Measurements from ENCODE around the gene OSBP2. TPM values are rescaled to one million over a fixed set of nuclear protein-coding genes. Genes with fewer than 3 reads are reported as not detected.

OSBP2 gene
- total and polyA plus RNA-seq, 8 donors, result 1.9 to 3.3 (median 2.6) TPM

DNA sequence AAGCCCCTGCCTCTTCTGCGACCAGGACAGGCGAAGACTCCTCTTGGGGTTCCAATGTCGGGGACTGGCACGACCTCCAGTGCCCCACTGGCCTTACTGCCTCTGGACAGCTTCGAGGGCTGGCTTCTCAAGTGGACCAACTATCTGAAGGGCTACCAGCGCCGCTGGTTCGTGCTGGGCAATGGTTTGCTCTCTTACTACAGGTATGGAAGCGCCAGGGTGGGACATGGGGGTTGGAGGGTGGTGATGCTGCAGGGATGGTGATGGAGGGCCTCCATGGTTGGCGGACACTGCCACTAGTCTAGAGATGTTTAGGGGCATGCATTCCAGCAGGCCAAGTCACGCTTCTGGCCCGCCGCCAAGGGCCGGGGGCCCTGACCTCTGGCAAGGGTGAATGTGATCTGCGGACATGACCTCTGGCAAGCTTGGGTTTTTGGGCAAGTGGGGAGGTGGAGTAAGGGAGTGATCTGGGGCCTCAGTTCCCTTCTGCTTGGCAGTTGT is 727 bp downstream of the OSBP2 start:
- intact Hi-C loops (cut with DNase I), result no loop called here
- FAIRE-seq (no peak), DNase-seq (peak in 5 of 6 donors; percentile 35 to 69 (median 62)), ATAC-seq (peak in 3 of 4 donors; percentile 4 to 19 (median 18))
- TF ChIP-seq, protein P1, sequence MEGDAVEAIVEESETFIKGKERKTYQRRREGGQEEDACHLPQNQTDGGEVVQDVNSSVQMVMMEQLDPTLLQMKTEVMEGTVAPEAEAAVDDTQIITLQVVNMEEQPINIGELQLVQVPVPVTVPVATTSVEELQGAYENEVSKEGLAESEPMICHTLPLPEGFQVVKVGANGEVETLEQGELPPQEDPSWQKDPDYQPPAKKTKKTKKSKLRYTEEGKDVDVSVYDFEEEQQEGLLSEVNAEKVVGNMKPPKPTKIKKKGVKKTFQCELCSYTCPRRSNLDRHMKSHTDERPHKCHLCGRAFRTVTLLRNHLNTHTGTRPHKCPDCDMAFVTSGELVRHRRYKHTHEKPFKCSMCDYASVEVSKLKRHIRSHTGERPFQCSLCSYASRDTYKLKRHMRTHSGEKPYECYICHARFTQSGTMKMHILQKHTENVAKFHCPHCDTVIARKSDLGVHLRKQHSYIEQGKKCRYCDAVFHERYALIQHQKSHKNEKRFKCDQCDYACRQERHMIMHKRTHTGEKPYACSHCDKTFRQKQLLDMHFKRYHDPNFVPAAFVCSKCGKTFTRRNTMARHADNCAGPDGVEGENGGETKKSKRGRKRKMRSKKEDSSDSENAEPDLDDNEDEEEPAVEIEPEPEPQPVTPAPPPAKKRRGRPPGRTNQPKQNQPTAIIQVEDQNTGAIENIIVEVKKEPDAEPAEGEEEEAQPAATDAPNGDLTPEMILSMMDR (IDR thresholded peaks at IDR 0.05), result no peak
- Histone ChIP-seq H3K4me3 (peak overlapping the region; percentile 47 to 69 (median 61)), H3K4me1 (peaks cover 0 to 5% (median 0%) of the 10 kb centered on the region in 3 donors), H3K27me3 (no peaks in the 10 kb centered on the region), H3K9me3 (no peaks in the 10 kb centered on the region), H3K36me3 (no peaks in the 10 kb centered on the region), H3K27ac (peak overlapping the region in 1 of 4 donors; percentile 47)
- 31 to 44% methylated on average over 15 of the region's 15 CpGs for WGBS, 2 donors

DNA sequence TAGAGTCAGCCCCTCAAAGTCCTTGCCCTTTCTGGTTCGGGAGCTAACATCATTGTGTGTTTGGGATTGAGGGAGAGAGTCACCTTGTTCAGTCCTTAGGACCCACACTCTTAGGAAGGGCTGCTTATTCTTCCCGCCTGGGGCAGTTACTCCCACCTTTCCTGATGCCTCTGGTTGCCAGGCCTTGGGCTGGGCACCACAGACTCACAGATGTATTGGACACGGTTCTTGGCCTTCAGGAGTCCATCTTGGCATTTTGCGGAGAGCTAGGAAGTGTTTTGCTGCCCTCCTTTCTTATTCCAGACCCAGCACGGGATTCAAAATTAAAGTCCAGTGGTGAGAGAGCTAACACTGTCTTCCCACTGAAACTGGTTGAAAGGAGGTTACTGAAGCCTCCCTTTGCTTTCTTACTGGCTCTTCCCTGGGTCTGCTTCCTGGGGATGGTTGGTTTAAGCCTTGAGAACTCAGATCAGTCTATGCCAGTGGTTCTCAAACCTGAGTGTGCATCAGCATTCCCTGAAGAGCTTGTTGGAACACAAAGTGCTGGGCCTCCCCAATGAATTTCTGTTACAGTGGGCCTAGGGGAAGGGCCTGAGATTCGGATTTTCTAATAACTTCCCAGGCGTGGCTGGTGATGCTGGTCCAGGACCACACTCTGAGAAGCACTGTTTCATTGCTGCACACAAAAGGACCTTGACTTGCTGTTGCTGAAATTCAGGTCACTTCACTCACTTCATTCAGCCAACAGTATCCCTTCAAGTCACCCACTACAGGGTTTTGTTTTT is 1.4 kb downstream of the OSBP2 start:
- intact Hi-C loops (cut with DNase I), result no loop called here
- TF ChIP-seq, protein P1 (IDR thresholded peaks at IDR 0.05), result no peak
- Histone ChIP-seq H3K27me3 (no peaks in the 10 kb centered on the region), H3K4me1 (peaks cover 0 to 5% (median 0%) of the 10 kb centered on the region in 3 donors), H3K9me3 (no peaks in the 10 kb centered on the region), H3K27ac (no peak overlapping the region), H3K4me3 (no peak overlapping the region), H3K36me3 (no peaks in the 10 kb centered on the region)
- ATAC-seq (no peak), FAIRE-seq (no peak), DNase-seq (no peak)
- 78 to 82% methylated on average over 7 of the region's 7 CpGs for WGBS, 2 donors

DNA sequence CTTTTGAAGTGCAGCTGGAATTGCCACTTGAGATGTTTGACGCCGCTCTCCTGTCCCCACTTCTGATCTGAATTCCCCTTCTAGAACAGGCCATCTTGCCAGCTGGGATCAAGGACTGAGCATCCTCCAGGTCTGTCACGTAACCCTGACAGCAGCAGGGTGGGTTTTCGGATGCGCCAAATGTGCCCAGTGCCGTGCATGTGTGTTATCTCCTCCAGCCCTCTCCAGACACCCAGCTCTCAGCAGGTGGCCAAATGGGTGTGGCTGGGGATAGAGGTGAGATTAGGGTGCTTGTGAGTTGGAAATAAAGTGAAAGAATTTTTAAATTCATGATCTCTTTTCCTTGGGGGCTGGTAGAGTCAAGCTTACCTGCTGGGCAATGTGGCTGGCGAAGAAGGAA is 3.3 kb downstream of the OSBP2 start:
- no peaks in the 10 kb centered on the region for H3K9me3 ChIP-seq
- no peak overlapping the region for H3K4me3 ChIP-seq
- intact Hi-C loops (cut with DNase I), result no loop called here
- no peak for DNase-seq
- no peak for ATAC-seq
- peaks cover 0 to 5% (median 0%) of the 10 kb centered on the region in 3 donors for H3K4me1 ChIP-seq
- no peaks in the 10 kb centered on the region for H3K27me3 ChIP-seq
- WGBS, 2 donors, result 92% methylated on average over 7 of the region's 7 CpGs
- no peak for FAIRE-seq
- TF ChIP-seq, protein P1 (IDR thresholded peaks at IDR 0.05), result no peak
- H3K27ac ChIP-seq, result no peak overlapping the region
- no peaks in the 10 kb centered on the region for H3K36me3 ChIP-seq

DNA sequence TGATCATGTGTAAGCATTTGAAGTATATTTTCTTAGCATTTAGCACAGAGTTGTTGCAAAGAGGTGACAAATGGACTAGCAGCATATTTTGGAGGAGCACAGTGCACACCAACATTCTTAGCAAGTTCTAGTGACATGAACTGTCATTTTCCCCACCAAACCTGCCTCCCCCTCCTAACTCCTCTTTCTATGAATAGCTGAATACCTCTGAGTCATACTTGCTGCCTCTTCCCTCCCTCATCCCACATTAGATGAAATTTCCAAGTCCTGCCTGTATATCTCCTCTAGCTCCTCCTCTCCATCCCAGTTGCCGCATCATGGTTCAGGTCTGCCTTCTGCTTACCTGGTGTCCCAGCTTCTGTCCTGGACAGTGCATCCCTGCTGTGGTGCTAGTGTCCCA is 7.2 kb downstream of the OSBP2 start:
- ATAC-seq (no peak), FAIRE-seq (no peak), DNase-seq (no peak)
- H3K27ac ChIP-seq, result no peak overlapping the region
- TF ChIP-seq, protein P1 (IDR thresholded peaks at IDR 0.05), result no peak
- no peaks in the 10 kb centered on the region for H3K9me3 ChIP-seq
- WGBS, 2 donors, result 97 to 100% methylated on average over 1 of the region's 1 CpG
- no peaks in the 10 kb centered on the region for H3K4me1 ChIP-seq
- H3K36me3 ChIP-seq, result no peaks in the 10 kb centered on the region
- no peak overlapping the region for H3K4me3 ChIP-seq
- H3K27me3 ChIP-seq, result no peaks in the 10 kb centered on the region
- intact Hi-C loops (cut with DNase I), result no loop called here

DNA sequence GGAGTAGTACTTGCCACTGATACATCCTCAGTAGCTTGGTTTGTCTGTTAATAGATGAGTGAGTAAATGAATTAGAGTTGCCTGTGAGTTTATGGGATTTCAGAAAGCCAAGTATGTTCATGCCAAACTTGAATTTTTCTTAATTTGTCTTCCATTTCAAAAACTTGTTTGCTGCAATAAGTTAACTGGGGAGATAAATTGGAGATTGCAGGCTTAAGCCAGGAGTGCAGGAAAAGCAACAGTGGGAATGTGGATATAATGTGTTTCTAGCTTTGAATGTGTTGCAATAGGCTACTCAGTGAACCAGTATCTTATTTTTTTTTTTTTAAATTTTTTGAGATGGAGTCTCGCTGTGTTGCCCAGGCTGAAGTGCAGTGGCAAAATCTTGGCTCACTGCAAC is 8.2 kb downstream of the OSBP2 start:
- 96 to 100% methylated on average over 1 of the region's 1 CpG for WGBS, 2 donors
- intact Hi-C loops (cut with DNase I), result no loop called here

More for the DNA sequence above, 8.2 kb downstream of the OSBP2 start:
- Histone ChIP-seq H3K4me1 (no peaks in the 10 kb centered on the region), H3K27me3 (no peaks in the 10 kb centered on the region), H3K27ac (no peak overlapping the region), H3K36me3 (no peaks in the 10 kb centered on the region), H3K9me3 (no peaks in the 10 kb centered on the region), H3K4me3 (no peak overlapping the region)
- ATAC-seq (no peak), FAIRE-seq (no peak), DNase-seq (no peak)
- TF ChIP-seq, protein P1 (IDR thresholded peaks at IDR 0.05), result no peak

Data from pancreas (tissue), 10 donors.